LNCAP (cell line): Measurements from ENCODE around the gene ABHD6.

ENCODE experiments used
- TF ChIP-seq, protein P1 (sequence below): fragments of 450-650 bp; IDR thresholded peaks from 2 replicates; pipeline ENCODE4 v1.5.1; 2017; ENCODE audit warnings: mild to moderate bottlenecking

Gene ABHD6

GRCh38 chr3:58324391-58325390 lies 87.1 kb downstream of the ABHD6 start:
- TF ChIP-seq, protein P1, sequence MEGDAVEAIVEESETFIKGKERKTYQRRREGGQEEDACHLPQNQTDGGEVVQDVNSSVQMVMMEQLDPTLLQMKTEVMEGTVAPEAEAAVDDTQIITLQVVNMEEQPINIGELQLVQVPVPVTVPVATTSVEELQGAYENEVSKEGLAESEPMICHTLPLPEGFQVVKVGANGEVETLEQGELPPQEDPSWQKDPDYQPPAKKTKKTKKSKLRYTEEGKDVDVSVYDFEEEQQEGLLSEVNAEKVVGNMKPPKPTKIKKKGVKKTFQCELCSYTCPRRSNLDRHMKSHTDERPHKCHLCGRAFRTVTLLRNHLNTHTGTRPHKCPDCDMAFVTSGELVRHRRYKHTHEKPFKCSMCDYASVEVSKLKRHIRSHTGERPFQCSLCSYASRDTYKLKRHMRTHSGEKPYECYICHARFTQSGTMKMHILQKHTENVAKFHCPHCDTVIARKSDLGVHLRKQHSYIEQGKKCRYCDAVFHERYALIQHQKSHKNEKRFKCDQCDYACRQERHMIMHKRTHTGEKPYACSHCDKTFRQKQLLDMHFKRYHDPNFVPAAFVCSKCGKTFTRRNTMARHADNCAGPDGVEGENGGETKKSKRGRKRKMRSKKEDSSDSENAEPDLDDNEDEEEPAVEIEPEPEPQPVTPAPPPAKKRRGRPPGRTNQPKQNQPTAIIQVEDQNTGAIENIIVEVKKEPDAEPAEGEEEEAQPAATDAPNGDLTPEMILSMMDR = no peak

- TF ChIP-seq, protein P1 = no peak
These were observed 88.0 kb downstream of the ABHD6 start for GRCh38 chr3:58325525-58325992.

GRCh38 chr3:58326267-58326900 lies 88.8 kb downstream of the ABHD6 start:
- TF ChIP-seq, protein P1 = no peak

DNA sequence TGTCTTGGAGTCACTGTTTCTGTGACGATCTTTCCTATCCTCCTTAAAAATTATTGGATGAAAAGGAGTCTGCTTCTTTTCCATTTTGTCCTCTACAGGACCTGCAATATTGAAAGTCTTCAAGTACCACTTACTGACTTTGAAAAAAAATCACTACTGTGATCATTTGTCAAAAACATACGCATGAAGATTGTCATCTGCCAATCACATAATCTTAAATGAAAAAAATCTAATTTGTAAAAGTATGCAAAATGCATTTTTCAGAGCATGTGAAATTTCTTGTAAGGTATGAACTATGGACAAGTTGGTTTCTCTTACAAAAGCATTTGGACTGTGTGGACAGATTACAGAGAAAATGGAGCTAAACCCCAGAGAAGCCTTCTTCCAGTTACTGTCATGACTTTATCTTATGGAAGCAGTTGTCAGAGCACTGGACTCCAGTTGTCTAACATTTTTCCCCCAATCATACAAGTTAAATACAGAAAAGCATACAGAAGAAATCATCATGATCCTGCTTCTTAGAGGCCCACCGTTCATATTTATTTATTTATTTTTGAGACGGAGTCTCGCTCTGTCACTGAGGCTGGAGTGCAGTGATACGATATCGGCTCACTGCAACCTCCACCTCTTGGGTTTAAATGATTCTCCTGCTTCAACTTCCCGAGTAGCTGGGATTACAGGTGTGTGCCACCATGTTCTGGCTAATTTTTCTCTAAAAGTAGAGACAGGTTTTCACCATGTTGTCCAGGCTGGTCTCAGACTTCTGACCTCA lies 91.7 kb downstream of the ABHD6 start:
- TF ChIP-seq, protein P1 = no peak

GRCh38 chr3:58329922-58330413 lies 92.4 kb downstream of the ABHD6 start:
- TF ChIP-seq, protein P1 = no peak

DNA sequence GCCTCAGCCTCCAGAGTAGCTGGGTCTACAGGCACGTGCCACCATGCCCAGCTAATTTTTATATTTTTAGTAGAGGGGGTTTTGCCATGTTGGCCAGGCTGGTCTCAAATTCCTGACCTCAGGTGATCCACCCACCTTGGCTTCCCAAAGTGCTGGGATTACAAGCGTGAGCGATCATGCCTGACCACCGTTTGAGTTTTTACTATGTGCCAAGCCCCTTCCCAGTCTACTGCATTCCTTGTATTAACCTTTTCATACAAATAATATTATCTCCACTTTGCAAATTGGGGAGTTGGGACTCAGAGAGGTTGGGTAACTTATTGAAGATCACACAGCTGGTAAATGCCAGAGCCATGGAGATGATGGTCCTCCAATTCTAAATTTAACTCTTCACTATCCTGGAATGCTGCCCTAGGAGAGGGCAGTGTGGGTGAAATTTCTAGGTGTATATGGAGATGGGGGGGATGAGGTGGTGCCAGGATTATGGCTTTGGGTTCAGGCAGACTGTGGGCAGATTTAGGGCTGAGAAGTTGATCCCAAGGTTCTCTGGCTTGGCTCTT lies 94.1 kb downstream of the ABHD6 start:
- TF ChIP-seq, protein P1 = no peak
